SU-DHL-6 (cell line): Measurements from ENCODE around the gene SCFD2.

Experiments
- H2AFZ ChIP-seq: fragments of 200-600 bp; sonication (generic); 2 replicates; pipeline ENCODE4 v1.6.1; 2014; ENCODE audit warnings: low read depth, mild to moderate bottlenecking, moderate library complexity, mixed read lengths, antibody characterized with exemption, low read length; ENCODE audit not compliant: severe bottlenecking
- H3F3A ChIP-seq: fragments of 200-600 bp; shearing (Covaris generic); 2 replicates; pipeline ENCODE4 v1.6.0; 2016; ENCODE audit warnings: antibody characterized with exemption, mild to moderate bottlenecking; ENCODE audit not compliant: insufficient read depth
- H3K27ac ChIP-seq: fragments of 200-600 bp; sonication (generic); 2 replicates; pipeline ENCODE4 v1.5.1; 2016; ENCODE audit warnings: low read depth, mild to moderate bottlenecking, low read length, moderate library complexity, mixed read lengths
- H3K27me3 ChIP-seq: fragments of 200-600 bp; sonication (generic), shearing (Covaris generic); 2 replicates; pipeline ENCODE4 v1.6.0; 2014; ENCODE audit warnings: mild to moderate bottlenecking, low read length
- H3K36me3 ChIP-seq: fragments of 200-600 bp; sonication (generic); 2 replicates; pipeline ENCODE4 v1.6.1; 2014; ENCODE audit warnings: mild to moderate bottlenecking, low read length, mixed read lengths
- H3K4me2 ChIP-seq: fragments of 300-600, 200-600 bp; shearing (Covaris generic), sonication (generic); 2 replicates; pipeline ENCODE4 v1.6.0; 2014; ENCODE audit warnings: low read length, low read depth, mild to moderate bottlenecking; ENCODE audit not compliant: poor library complexity, severe bottlenecking
- H3K4me3 ChIP-seq: fragments of 200-600 bp; sonication (generic); 2 replicates; pipeline ENCODE4 v1.5.1; 2014; ENCODE audit warnings: antibody characterized with exemption, low read length, mild to moderate bottlenecking, mixed read lengths; ENCODE audit not compliant: insufficient read depth, poor library complexity, severe bottlenecking
- H3K79me2 ChIP-seq: fragments of 200-600 bp; sonication (generic); 2 replicates; pipeline ENCODE4 v1.6.1; 2014; ENCODE audit warnings: mild to moderate bottlenecking, low read length, moderate library complexity; ENCODE audit not compliant: insufficient read depth
- H3K9ac ChIP-seq: fragments of 200-600 bp; sonication (generic); 2 replicates; pipeline ENCODE4 v1.7.0; 2014; ENCODE audit warnings: mild to moderate bottlenecking, low read length
- H3K9me2 ChIP-seq: fragments of 200-600 bp; sonication (generic); replicated peaks from 2 replicates; pipeline ENCODE4 v1.6.1; 2014; ENCODE audit warnings: low read length; ENCODE audit not compliant: insufficient read depth
- H3K9me3 ChIP-seq: fragments of 200-600 bp; sonication (generic); 2 replicates; pipeline ENCODE4 v1.6.1; 2014; ENCODE audit warnings: low read length, mixed read lengths; ENCODE audit not compliant: insufficient read depth
- H4K20me1 ChIP-seq: fragments of 200-600 bp; sonication (generic); 2 replicates; pipeline ENCODE4 v1.6.1; 2014; ENCODE audit warnings: low read depth, mild to moderate bottlenecking, antibody characterized with exemption, low read length, moderate library complexity, mixed read lengths
- CTCF ChIP-seq: fragments of 200-600 bp; sonication (generic); IDR thresholded peaks from one replicate; pipeline ENCODE4 v1.5.1; 2017; ENCODE audit warnings: antibody characterized with exemption, mild to moderate bottlenecking, low read length, moderate library complexity; ENCODE audit not compliant: insufficient read depth, poor library complexity, severe bottlenecking
- EZH2phosphoT487 ChIP-seq: fragments of 200-600 bp; sonication (generic), shearing (Covaris generic); conservative IDR thresholded peaks from 2 replicates; pipeline ENCODE4 v1.6.1; 2018; ENCODE audit warnings: mild to moderate bottlenecking, antibody characterized with exemption, low read length, moderate library complexity, mixed read lengths

The SCFD2 gene

DNA sequence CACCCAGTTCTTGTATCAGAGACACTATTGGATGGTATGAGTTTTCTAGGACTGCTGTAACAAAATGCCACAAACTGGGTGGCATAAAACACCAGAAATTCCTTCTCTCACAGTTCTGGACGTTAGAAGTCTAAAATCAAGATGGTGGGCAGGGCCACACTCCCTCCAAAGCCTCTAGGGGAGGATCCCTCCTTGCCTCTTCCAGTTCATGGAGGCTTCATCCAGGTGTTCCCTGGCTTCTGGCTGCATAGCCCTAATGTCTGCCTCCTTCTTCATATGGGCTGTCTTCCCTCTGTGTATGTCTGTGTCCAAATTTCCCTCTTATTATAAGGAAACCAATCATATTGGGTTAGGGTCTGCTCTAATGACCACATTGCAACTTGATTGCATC is 542.2 kb downstream of the SCFD2 start:
- Histone ChIP-seq H3K9ac (no peak overlapping the region), H2AFZ (no peak overlapping the region), H3K27ac (no peak overlapping the region), H3K4me2 (no peak overlapping the region), H3F3A (no peaks in the 10 kb centered on the region), H3K36me3 (no peaks in the 10 kb centered on the region), H3K9me3 (no peaks in the 10 kb centered on the region), H3K9me2 (no peaks in the 10 kb centered on the region), H3K4me3 (no peak overlapping the region), H3K27me3 (no peaks in the 10 kb centered on the region), H4K20me1 (no peaks in the 10 kb centered on the region), H3K79me2 (no peaks in the 10 kb centered on the region)
- TF ChIP-seq EZH2phosphoT487 (no peak), CTCF (no peak)
